GM21723 (cell line): ENCODE results near the gene BRINP1.

Source experiments
- ATAC-seq: cut with Tn5 transposase; IDR thresholded peaks from one replicate; pipeline ENCODE4 v1.9.1; 2021; ENCODE audit warnings: mild to moderate bottlenecking, moderate library complexity; ENCODE audit not compliant: unreplicated experiment

BRINP1 gene, protein sequence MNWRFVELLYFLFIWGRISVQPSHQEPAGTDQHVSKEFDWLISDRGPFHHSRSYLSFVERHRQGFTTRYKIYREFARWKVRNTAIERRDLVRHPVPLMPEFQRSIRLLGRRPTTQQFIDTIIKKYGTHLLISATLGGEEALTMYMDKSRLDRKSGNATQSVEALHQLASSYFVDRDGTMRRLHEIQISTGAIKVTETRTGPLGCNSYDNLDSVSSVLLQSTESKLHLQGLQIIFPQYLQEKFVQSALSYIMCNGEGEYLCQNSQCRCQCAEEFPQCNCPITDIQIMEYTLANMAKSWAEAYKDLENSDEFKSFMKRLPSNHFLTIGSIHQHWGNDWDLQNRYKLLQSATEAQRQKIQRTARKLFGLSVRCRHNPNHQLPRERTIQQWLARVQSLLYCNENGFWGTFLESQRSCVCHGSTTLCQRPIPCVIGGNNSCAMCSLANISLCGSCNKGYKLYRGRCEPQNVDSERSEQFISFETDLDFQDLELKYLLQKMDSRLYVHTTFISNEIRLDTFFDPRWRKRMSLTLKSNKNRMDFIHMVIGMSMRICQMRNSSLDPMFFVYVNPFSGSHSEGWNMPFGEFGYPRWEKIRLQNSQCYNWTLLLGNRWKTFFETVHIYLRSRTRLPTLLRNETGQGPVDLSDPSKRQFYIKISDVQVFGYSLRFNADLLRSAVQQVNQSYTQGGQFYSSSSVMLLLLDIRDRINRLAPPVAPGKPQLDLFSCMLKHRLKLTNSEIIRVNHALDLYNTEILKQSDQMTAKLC

DNA sequence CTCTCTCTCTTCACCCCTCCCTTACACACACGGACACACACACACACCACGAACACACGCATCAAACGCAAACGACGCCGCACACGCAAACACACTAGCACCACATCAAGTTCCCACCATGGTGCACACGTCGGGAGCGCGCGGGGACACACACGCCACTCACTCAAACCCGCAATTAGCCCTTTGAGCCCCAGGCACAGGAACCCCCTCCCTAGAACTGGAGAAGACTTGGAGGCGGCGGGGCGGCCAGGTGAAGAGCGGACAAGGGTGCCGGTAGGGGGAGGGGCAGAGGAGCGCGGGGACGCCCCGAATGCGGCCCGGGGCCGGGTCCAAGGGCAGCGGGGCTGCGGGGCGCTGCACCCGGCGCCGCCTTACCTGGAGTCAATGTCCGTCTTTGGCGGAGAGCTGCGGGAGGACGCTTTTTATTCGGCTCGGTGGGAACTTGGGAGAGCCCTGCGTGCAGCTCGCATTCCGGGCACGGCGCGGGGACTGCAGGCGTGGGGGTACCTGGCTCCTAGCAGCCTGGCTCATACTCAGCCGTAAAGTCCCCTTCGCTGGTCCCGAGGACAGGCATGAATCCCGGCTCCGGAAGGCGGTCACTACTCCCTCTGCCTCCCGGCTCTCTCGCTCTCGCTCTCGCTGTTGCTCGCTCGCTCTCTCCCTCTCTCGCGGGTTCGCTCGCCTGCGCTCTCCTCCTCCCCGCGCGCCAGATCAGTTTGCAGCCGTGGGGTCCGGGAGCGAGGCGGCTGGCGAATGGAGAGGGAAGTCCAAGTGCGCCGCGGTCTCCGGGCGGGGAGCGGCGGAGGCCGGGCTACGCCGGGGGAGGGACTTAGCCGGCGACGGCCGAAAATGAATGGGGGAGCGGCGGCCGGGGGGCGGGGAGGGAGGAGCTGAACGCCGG is at the start of gene BRINP1:
Gene BRINP1, minus strand, starts transcription at position 755 of the 901 bp plus-strand sequence. CDS start 56,080 bp downstream, outside the sequence.
- ATAC-seq, result no peak

DNA sequence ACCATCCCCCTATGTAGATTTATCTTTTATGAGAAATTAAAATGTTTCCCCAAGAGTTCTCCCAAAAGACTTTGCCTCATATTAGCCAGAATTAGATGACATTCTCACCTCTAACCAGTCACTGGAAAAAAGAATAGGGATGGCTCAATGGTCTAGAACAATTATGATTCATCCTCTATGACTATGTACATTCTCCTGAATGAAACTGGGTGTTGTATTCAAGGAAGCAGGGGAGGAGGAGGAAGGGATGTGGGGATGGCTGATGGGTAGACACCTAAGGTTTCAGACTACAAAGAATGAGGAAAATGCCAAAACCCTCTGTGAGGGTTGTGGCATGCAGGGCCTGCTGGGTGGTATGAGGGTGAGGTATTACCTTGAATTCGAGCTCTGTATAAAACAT is 49.5 kb upstream of the BRINP1 start:
- ATAC-seq, result no peak

DNA sequence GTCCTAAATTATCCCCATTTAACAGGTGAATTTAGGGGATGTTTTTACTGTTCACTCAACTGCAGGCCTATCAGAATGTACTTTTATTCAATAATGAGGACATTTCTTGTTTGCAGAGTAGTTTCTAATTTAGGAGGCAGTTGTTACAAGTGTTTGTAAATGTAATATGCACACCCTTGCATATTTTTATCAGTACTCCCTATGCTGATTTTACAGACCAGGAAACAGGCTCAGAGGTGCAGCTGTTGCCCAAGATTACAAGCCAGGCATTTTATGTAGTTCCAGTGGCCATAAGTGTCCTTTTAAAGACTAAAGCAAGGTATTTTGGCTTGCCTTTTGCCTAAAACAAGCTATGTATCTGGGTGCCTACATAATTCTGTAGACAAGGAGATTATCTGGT is 47.6 kb upstream of the BRINP1 start:
- no peak for ATAC-seq

DNA sequence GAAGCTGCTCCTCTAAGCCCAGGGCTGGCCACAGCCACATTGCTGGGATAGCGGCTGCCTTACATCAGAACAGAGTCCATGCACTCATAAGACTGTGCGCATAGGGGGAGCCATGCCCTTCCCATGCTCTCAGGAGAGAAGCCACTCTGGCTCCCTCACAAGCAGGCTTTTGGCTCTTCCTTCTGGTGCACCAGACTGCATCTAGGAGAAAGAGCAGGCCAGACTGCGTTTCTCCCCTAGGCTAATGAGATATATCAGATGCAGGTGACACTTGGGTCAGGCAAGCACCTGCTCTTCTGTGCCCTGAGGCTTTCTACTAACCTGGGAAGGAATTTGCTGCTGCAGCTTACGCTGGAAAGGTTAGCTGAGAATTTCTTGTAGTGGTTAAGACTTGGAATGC is 43.2 kb upstream of the BRINP1 start:
- ATAC-seq, result no peak

DNA sequence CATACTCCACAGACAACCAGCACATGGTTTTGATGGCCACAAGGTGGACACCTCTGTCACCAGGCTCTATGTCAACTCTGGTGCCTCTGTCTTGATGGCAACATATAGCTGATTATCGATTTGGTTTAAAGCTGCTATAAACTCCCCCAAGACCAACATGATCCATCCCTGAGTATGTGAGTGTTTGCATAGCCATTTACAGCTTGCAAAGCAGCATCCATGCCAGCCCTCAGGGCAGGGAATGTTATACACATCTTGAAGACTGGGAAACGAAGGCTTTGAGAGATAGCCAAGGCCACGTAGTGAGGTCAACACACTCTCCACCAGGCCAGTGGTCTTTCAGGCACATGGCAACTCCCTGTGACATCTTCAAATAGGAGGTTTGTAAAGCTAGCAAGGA is 40.3 kb upstream of the BRINP1 start:
- ATAC-seq, result no peak

DNA sequence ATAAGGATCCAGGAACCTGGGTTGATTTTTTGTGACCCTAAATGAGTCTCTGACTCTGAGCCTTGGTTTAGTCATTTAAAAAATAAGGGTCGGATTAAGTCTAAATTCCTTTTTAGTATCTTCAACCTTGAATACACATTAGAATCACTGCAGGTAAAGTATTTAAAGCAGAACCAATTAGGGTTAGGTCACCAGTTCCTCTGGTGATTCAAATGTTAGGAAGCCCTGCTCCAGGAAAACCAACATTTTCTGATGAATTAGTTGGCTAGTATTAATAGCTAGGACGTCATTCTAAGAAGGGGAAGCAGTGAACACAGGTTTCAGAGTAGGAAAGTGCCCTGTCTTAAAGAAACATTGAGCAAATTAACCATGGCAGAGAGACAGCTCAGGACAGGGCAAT is 31.4 kb upstream of the BRINP1 start:
- no peak for ATAC-seq

DNA sequence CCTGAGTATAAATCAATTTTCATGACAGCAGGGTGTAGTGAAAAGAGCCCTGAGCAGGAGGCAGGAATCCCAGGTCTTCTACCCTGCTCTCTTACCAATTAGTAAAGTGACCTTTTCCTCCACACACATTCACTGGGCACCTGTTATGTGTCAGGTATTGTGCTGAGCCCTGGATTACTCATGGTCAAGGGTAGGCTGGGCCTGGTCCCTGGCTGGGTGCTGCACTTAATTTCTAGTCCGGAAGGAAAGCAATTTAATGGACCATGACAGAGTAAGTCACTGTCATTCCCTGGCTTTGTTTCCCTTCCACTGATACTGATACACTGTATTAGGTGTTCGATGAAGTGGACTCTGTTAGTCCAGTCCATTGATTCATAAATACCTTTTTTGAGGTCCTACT is 29.1 kb upstream of the BRINP1 start:
- no peak for ATAC-seq

DNA sequence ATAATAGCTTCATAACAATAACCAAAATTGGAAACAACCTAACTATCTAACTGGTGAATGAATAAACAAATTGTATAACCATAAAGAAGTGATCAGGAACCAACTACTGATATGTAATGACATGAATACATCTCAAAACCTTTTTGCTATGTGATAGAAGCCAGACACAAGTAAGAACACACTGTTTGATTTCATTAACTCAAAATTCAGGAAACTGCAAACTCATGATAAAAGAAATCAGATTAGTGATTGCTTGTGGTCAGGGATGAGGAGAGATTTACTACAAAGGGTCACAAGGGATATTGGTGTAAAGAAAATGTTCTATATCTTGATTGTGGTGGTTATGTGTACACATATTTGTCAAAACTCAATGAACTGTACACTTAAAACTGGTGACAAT is 22.6 kb upstream of the BRINP1 start:
- ATAC-seq, result no peak

DNA sequence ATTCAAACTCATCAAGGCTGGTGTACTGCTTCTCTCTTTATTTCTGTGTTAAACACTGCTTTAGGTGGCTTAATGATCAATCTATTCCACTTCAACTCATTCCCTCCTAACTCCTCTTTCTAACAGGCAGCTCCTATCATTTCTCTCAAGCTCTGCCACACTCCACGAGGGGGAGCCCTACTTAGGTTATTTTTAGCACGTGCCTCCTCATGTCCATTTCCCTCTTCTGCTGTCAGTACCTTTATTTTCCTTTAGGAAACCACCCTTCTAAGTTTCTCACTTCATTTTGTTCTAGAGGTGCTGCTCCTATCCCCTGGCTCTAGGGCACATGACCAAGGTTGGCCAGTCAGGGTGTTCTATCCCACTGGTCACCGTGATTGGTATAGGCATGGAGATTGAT is 6.7 kb upstream of the BRINP1 start:
- ATAC-seq, result no peak

DNA sequence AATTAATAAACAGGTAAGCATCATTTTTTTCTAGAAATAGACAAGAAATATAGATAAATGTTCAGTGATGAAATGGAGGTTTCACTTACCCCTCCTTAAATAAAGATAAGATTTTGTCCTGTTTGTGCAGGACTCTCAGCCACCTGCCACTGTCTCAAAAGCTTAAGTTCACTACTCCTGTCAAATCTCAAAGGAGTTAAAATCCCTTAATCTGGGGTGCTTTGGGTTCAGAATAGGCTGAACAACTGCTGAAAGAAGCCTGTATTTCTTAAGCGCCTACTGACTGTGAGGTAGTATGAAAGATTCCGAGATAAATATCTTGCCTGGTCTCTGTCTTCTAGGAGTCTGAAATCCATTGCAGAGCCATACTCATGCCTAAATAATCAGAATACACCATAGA is 3.7 kb upstream of the BRINP1 start:
- ATAC-seq, result no peak

DNA sequence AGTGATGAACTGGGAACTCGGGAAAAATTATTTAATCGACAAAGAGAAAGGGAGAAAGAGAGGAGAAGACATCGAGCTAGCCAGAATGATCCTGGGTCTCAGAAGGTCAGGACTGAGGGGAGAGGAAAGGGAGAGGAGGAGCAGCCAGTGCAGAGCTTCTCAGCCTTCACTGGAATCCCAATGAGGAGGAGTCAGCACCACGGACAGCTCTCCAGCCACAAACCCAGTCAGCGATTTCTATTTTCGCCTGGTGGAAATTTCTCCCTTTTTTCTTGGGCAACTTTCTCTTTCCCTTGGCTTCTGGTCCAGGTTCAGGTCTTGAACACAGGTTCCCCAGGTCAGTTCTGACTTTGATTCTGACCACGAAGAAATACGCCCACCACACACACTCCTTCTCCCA is 1.6 kb upstream of the BRINP1 start:
- no peak for ATAC-seq

DNA sequence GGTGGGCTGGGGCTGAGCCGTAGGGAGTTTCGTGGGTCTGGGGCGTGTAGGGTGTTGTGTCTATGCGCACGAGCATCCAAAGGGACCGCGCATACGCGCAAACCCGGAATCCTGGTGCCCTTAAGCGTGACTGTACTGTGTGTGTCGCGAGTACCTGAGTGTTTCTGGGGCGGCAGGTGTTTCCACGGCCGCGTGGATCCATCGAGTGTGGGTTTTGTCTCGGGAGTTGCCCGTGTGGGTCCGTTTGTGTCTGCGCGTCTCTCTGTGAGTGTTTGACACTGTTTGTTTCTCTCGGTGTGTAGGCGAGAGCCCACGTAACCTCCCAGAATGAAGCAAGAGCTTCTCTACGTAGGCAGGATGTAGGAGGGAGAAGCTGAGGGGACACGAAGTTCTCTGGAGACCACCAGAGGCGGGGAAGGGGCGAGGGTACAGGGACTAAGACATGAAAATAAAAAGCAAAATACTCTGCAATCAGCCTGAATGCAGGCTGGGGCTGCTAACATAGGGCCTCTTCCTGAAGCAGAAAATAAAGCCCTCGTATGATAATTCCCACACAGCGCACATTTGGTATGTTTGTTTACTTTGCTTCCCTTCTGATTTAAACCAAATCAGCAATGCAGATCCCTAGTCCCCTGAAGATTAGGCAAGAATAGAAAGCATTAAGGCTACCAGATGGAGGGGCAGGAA is 588 bp upstream of the BRINP1 start:
- ATAC-seq, result no peak

DNA sequence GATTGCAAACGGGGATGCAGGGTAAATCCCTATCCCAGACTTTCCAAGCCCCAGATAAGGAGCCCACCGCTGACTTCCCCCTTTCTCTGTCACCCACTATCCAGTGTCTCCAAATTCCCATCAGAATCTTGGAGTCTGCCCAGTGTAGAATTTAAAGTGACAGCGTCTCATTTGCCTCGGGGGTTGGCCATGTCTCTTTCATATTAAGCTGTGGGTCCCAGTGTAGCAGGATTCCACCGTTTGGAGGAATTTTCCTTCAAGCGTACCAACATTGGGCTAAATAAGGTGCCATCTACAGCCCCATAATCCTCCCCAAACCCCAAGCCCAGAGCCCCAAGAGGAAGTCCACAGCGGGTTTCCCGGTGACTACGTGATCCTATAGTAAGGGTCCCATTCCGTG is 1.1 kb downstream of the BRINP1 start:
- no peak for ATAC-seq

DNA sequence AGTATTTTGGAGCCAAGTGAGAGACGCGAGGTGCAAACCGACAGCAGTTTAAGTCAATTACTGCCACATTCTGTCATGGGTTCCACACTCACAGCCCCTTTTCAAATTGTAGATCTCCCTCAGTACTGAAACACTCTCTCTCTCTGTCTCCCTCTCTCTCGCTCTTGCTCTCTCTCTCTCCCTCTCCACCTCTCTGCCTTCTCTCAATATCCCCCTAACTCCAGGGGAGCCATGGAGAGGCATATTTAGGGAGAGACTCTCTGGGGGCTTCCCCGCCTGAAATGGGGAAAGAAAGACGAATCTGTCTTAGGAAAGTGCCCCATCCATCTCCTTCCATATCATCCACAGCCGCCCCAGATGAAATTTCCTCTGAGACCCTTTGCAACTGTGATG is 1.6 kb downstream of the BRINP1 start:
- no peak for ATAC-seq

DNA sequence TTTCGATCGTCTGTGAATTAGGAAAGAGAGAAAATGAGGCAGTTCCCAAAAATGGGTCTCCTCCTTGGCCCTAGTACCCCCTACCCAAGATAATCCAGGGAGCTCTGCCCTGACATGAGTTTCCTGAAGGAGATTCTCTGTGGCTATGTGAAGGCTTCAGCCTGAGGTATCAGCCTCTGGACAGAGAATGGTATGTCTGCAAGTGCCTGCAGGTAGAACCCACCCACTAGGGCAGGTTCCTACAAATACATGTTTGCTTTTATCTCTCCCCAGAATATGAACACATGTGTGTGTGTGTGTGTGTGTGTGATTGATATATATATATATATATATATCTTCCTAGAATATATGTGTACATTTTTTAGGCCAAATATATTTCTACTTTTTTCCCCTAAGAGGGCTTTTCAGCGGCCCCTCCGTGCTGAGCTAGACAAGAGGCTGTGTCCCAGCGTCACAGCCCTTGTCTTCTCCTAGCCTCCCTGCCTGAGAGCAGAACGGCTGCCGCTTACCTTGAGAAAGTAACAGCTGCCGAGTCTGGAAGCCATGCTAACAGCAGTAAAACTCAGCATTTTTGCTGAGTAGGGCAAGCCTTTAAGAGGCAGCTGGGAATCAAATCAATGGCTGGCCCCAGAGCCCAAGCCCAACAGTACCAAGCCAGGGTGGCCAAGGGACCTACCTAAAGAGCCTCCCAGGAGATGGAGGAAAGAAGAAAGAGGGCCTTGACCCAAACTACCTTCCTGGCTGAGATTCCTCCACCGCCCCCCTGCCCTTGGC is 2.1 kb downstream of the BRINP1 start:
- ATAC-seq, result no peak

DNA sequence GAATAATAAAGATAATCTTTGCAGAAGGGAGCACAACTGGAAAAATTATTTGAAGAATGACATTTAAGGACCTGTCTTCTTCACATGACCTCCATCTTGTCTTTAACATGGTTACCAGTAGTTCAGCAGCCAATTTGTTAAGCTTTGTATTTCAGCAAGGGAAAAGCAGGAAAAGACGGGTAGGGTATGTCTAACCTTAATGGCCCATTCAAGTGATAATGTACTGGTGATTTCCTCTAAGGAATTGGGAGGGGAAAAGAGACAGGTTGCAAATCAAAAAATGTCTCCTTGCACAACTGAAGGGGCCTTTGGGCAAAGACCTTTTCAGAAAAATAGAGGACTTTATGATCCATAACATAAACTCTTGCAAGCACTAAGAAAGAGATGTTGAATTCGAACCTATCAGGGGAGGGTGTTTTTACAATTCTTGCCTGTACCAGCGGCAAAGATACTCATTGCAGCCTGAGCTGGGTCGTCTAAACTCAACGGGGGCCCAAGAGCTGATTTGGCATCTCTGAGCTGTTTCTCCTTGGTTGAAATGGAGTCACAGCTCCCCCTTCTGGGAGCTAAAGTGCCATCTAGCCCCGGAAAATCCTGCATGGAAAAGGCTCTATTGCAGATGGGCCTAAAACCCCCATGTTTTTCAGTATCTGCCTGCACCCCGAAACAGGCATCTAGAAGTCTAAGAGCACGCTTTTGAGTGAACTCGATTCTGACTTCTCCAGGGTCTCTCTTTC is 3.8 kb downstream of the BRINP1 start:
- ATAC-seq, result no peak

DNA sequence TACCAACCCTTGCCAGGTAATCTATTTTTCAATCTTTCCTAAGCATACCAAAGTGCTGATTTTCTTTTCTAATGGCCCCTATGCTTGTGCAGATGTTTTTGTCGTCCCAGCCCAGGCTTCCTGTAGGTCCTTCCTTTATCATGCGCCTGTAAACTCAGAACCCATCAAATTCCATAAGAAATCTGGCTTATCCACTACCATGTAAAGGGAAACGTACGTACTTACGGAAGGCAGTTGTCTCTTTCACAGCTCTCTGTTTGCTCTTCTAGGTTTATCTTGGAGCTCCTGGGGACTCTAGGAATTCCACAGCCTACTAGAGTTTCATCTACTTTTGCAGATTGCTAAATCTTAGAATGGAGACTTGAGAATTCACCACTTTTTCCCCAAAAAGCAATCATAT is 9.0 kb downstream of the BRINP1 start:
- no peak for ATAC-seq

DNA sequence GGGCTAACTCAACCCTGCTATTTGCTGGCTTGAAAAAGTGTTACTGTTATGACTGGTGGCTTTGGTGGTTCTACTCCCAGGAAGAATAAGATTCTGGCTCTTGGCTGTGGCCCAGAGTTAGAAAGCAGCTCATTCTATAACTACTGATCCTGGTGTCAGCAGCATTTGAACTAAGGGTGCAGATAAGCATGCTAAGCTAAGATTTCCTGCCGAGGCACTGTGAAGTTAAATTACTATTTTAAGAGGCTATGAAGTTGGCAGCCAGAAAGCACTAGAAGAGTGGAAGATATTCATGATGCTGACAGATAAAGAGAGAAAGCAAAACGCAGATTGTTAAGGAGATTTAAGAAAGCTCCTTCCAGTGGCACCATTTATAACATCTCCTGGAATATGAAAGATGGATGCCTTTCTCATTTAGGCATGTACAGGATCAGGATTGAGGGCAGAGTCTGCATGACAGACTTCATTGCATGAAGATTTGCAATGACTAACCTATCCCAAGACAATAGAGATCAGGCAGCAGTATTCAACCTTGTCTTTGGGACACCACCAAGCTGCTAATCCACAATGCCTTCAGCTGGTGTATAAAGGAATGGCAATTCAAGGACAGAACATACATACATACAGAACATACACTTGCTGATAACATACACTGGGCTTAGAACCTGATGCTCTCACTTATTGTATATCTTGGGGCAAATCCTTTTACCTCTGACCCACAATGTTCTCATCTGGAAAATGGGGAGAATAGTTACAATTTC is 11.7 kb downstream of the BRINP1 start:
- no peak for ATAC-seq
